ENCODE results near the gene SHC2.

Gene SHC2, protein sequence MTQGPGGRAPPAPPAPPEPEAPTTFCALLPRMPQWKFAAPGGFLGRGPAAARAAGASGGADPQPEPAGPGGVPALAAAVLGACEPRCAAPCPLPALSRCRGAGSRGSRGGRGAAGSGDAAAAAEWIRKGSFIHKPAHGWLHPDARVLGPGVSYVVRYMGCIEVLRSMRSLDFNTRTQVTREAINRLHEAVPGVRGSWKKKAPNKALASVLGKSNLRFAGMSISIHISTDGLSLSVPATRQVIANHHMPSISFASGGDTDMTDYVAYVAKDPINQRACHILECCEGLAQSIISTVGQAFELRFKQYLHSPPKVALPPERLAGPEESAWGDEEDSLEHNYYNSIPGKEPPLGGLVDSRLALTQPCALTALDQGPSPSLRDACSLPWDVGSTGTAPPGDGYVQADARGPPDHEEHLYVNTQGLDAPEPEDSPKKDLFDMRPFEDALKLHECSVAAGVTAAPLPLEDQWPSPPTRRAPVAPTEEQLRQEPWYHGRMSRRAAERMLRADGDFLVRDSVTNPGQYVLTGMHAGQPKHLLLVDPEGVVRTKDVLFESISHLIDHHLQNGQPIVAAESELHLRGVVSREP

DNA sequence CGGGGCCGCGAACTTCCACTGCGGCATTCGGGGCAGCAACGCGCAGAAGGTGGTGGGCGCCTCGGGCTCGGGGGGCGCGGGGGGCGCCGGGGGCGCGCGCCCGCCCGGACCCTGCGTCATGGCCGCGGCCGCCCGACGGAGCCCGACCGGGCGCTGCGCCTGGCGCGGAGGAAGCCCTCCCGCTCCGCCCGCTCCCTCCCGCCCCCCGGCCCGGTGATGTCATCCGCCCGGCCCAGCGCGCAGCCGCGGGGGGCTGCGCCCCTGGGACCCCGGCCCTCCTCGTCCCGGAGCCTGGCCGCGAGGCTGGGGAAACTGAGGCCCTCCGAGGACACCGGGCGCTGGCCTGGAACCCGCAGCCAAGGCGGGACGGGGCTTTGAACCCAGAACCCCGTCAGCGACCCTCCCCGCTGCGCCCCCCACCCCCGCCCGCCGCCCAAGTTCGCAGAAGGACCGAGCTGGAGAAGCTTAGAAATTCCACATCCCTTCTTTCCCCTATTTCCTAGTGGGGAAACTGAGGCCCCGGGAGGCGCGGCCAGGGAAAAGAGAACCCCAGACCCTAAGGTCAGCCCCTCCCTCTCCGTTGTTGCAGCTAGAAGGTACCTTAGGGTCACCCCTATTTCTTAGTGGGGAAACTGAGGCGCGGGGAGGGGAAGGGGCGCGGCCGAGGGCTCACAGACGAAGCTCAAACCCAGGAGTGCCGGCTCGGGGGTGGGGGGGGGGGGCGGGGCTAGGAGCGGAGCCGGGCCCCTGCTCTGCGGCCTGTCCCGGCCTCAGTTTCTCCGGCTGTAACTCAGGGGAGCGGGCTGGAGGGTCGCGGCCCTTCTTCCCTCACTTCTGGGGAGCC lies at the start of gene SHC2:
Gene SHC2, minus strand, starts transcription at position 157 of the 844 bp plus-strand sequence. Its CDS starts 37 bp downstream, at position 120.
- peaks cover 33% of the 10 kb centered on the region for H3K27me3 ChIP-seq (ENCODE audit: control insufficient read depth, insufficient read depth, low read length)
- H3K9me3 ChIP-seq (ENCODE audit: control insufficient read depth, low read depth, low read length) = no peaks in the 10 kb centered on the region
- no peak within 1 kb of the TSS for H3K27ac ChIP-seq (ENCODE audit: low read length)
- H3K9ac ChIP-seq (ENCODE audit: low read length) = peak within 1 kb of the TSS; percentile 27
- peak within 1 kb of the TSS; percentile 55 for H3K4me3 ChIP-seq (ENCODE audit: low read length)
- no peaks in the 10 kb centered on the region for H3K36me3 ChIP-seq (ENCODE audit: control insufficient read depth, low read depth, low read length)
- H3K4me1 ChIP-seq (ENCODE audit: control insufficient read depth, low read depth, low read length) = no peaks in the 10 kb centered on the region

DNA sequence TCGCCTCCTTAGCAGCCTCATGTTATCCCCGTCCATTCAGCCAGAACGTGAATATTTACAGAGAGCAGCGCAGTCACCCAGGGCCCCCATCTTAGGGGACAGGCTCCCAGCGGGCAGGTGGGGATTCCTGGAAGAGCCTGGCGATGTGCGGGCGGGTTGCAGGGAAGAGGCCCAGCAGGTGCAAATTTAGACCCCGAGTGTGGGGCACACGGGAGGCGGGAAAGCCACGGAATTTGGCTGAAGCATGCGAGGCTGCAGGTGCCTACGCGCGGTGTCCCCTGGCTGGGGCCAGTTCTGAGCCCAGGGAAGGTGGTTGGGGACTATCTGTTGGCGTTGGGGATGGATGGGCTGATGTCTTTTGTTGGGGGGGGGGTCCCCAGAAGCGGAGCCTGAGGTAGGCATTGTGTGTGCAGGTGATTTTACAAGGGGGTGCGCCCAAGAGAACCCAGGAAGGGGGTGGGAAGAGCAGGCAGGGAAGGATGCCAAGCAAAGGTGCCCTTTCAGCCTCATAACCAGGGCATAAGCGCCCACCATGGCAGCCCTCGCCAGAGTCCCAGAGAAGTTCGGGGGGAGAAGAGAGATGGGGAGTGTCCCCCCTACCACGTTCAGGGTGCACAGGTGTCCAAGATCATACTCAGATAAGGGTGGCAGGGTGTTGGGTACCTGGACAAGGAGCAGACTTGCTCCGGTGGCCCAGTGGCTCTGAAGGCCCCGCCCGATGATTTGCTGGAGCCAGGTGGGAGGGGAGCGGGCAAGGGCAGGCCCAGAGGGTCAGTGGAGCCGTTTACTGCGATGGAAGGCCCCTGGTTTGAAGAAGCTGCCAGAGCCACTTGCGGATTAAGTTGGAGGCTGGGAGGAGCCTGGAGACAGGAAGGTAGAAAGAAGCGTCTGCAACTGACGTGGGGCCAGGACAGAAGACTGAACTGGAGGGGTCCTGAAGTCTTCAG lies 47.6 kb upstream of the SHC2 start:
- peak overlapping the region; percentile 71 for H3K9ac ChIP-seq (ENCODE audit: low read length)
- H3K4me1 ChIP-seq (ENCODE audit: control insufficient read depth, low read depth, low read length) = peaks cover 10% of the 10 kb centered on the region
- H3K9me3 ChIP-seq (ENCODE audit: control insufficient read depth, low read depth, low read length) = no peaks in the 10 kb centered on the region
- H3K36me3 ChIP-seq (ENCODE audit: control insufficient read depth, low read depth, low read length) = no peaks in the 10 kb centered on the region
- H3K4me3 ChIP-seq (ENCODE audit: low read length) = peak overlapping the region; percentile 77
- no peak overlapping the region for H3K27ac ChIP-seq (ENCODE audit: low read length)
- H3K27me3 ChIP-seq (ENCODE audit: control insufficient read depth, insufficient read depth, low read length) = peaks cover 27% of the 10 kb centered on the region

DNA sequence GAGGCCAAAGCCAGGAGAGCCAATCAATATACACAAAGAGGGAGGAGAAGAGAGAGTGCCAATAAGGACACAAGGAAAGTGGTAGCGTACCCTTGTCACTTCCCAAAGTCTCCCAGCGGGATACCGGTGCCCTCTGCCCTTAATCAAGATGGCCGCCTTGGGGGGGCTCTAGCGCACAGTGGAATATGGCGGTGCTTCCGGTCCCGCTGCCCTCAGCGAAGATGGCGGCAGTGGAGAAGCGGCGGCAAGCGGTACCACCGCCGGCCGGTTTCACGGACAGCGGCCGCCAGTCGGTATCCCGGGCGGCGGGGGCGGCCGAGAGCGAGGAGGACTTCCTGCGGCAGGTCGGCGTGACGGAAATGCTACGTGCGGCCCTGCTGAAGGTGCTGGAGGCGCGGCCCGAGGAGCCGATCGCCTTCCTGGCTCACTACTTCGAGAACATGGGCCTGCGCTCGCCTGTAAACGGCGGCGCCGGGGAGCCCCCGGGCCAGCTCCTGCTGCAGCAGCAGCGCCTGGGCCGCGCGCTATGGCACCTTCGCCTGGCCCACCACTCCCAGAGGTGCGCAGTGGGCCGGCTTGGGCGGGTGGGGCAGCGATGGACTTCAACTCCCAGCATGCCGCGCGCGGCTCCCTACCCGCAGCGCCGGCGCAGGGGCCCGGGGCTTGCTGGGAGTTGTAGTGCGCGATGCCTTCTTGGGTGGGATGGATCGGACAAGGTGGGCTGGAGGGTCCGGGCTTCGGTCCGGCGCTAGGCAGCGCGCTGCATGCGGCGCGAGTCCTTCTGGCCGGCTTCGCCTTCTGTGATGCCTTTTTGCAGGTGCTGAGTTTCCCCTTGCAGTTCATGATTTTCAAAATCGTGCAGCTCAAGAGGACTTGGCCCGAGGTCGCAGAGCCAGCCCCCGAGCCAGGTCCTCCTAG lies 46.7 kb upstream of the SHC2 start, which contains the start of gene TPGS1:
Gene TPGS1, plus strand, starts transcription at position 212 of the 918 bp plus-strand sequence. Its CDS starts 10 bp downstream, at position 222.
- H3K4me3 ChIP-seq (ENCODE audit: low read length) = peak within 1 kb of the TSS; percentile 77
- peaks cover 10% of the 10 kb centered on the region for H3K4me1 ChIP-seq (ENCODE audit: control insufficient read depth, low read depth, low read length)
- peaks cover 18% of the 10 kb centered on the region for H3K27me3 ChIP-seq (ENCODE audit: control insufficient read depth, insufficient read depth, low read length)
- H3K9ac ChIP-seq (ENCODE audit: low read length) = peak within 1 kb of the TSS; percentile 71
- H3K9me3 ChIP-seq (ENCODE audit: control insufficient read depth, low read depth, low read length) = no peaks in the 10 kb centered on the region
- no peaks in the 10 kb centered on the region for H3K36me3 ChIP-seq (ENCODE audit: control insufficient read depth, low read depth, low read length)
- peak within 1 kb of the TSS; percentile 85 for H3K27ac ChIP-seq (ENCODE audit: low read length)

GRCh38 chr19:506404-507285 lies 45.8 kb upstream of the SHC2 start:
- peaks cover 9% of the 10 kb centered on the region for H3K4me1 ChIP-seq (ENCODE audit: control insufficient read depth, low read depth, low read length)
- no peaks in the 10 kb centered on the region for H3K9me3 ChIP-seq (ENCODE audit: control insufficient read depth, low read depth, low read length)
- peak overlapping the region; percentile 85 for H3K27ac ChIP-seq (ENCODE audit: low read length)
- no peaks in the 10 kb centered on the region for H3K36me3 ChIP-seq (ENCODE audit: control insufficient read depth, low read depth, low read length)
- H3K4me3 ChIP-seq (ENCODE audit: low read length) = peak overlapping the region; percentile 77
- peaks cover 9% of the 10 kb centered on the region for H3K27me3 ChIP-seq (ENCODE audit: control insufficient read depth, insufficient read depth, low read length)
- H3K9ac ChIP-seq (ENCODE audit: low read length) = peak overlapping the region; percentile 71

GRCh38 chr19:504616-505015 lies 43.8 kb upstream of the SHC2 start:
- H3K4me3 ChIP-seq (ENCODE audit: low read length) = no peak overlapping the region
- no peaks in the 10 kb centered on the region for H3K9me3 ChIP-seq (ENCODE audit: control insufficient read depth, low read depth, low read length)
- no peak overlapping the region for H3K27ac ChIP-seq (ENCODE audit: low read length)
- H3K9ac ChIP-seq (ENCODE audit: low read length) = no peak overlapping the region
- no peaks in the 10 kb centered on the region for H3K36me3 ChIP-seq (ENCODE audit: control insufficient read depth, low read depth, low read length)
- peaks cover 10% of the 10 kb centered on the region for H3K27me3 ChIP-seq (ENCODE audit: control insufficient read depth, insufficient read depth, low read length)
- no peaks in the 10 kb centered on the region for H3K4me1 ChIP-seq (ENCODE audit: control insufficient read depth, low read depth, low read length)

DNA sequence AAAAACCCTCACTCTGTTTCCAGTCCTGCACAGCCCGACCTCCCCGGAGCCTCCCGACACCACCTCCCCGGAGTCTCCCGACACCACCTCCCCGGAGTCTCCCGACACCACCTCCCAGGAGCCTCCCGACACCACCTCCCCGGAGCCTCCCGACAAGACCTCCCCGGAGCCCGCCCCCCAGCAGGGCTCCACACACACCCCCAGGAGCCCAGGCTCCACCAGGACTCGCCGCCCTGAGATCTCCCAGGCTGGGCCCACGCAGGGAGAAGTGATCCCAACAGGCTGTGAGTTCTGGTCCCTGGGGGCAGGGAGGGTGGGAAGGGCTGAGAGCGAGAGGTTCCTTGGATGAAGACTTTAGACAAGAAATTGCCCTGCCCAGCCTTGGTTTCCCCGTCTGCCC lies 40.8 kb upstream of the SHC2 start:
- no peak overlapping the region for H3K4me3 ChIP-seq (ENCODE audit: low read length)
- no peaks in the 10 kb centered on the region for H3K9me3 ChIP-seq (ENCODE audit: control insufficient read depth, low read depth, low read length)
- H3K27me3 ChIP-seq (ENCODE audit: control insufficient read depth, insufficient read depth, low read length) = peaks cover 35% of the 10 kb centered on the region
- H3K4me1 ChIP-seq (ENCODE audit: control insufficient read depth, low read depth, low read length) = no peaks in the 10 kb centered on the region
- no peak overlapping the region for H3K9ac ChIP-seq (ENCODE audit: low read length)
- no peak overlapping the region for H3K27ac ChIP-seq (ENCODE audit: low read length)
- no peaks in the 10 kb centered on the region for H3K36me3 ChIP-seq (ENCODE audit: control insufficient read depth, low read depth, low read length)

DNA sequence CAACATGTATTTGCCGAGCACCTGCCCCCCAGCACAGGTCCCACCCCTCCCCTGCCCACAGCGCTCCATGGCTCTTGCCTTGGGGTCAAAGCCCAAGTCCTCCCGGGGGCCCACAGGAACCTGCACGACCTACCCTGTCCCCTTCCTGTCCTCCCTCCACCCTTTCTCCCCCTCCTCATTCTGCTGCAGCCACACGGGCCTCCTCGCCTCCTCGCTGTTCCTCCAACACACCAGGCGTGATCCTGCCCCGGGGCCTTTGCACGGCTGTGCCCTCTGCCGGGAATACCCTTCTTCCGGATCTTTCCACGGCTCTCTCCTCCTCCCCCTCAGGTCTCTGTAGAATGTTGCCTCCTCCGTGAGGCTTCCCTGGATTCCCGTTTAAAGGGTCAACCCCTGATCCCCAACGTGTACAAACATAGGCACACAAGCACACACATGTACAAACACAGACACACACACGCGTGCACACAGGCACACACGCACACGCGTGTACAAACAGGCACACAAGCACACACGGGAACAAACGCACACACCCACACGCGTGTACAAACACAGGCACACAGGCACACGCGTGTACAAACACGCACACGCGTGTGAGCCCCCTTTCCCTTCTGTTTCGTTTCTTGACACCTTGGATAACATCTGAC lies 38.3 kb upstream of the SHC2 start:
- H3K4me3 ChIP-seq (ENCODE audit: low read length) = no peak overlapping the region

GRCh38 chr19:498511-498891 lies 37.7 kb upstream of the SHC2 start:
- Histone ChIP-seq H3K27me3 (ENCODE audit: control insufficient read depth, insufficient read depth, low read length) (peaks cover 41% of the 10 kb centered on the region), H3K27ac (ENCODE audit: low read length) (no peak overlapping the region), H3K4me3 (ENCODE audit: low read length) (no peak overlapping the region), H3K4me1 (ENCODE audit: control insufficient read depth, low read depth, low read length) (no peaks in the 10 kb centered on the region), H3K36me3 (ENCODE audit: control insufficient read depth, low read depth, low read length) (no peaks in the 10 kb centered on the region), H3K9ac (ENCODE audit: low read length) (no peak overlapping the region), H3K9me3 (ENCODE audit: control insufficient read depth, low read depth, low read length) (no peaks in the 10 kb centered on the region)

More for the DNA sequence above, 38.3 kb upstream of the SHC2 start:
- H3K9me3 ChIP-seq (ENCODE audit: control insufficient read depth, low read depth, low read length) = no peaks in the 10 kb centered on the region
- H3K27ac ChIP-seq (ENCODE audit: low read length) = no peak overlapping the region
- H3K36me3 ChIP-seq (ENCODE audit: control insufficient read depth, low read depth, low read length) = no peaks in the 10 kb centered on the region
- peaks cover 41% of the 10 kb centered on the region for H3K27me3 ChIP-seq (ENCODE audit: control insufficient read depth, insufficient read depth, low read length)
- no peaks in the 10 kb centered on the region for H3K4me1 ChIP-seq (ENCODE audit: control insufficient read depth, low read depth, low read length)
- no peak overlapping the region for H3K9ac ChIP-seq (ENCODE audit: low read length)

- no peak overlapping the region for H3K27ac ChIP-seq (ENCODE audit: low read length)
- peak overlapping the region; percentile 42 for H3K4me3 ChIP-seq (ENCODE audit: low read length)
- peaks cover 41% of the 10 kb centered on the region for H3K27me3 ChIP-seq (ENCODE audit: control insufficient read depth, insufficient read depth, low read length)
- H3K4me1 ChIP-seq (ENCODE audit: control insufficient read depth, low read depth, low read length) = no peaks in the 10 kb centered on the region
- no peak overlapping the region for H3K9ac ChIP-seq (ENCODE audit: low read length)
- no peaks in the 10 kb centered on the region for H3K9me3 ChIP-seq (ENCODE audit: control insufficient read depth, low read depth, low read length)
- no peaks in the 10 kb centered on the region for H3K36me3 ChIP-seq (ENCODE audit: control insufficient read depth, low read depth, low read length)
Measured at GRCh38 chr19:497869-498510, 37.2 kb upstream of the SHC2 start.
